ENCODE results near the gene MYO7A. TPM values are rescaled to one million over a fixed set of nuclear protein-coding genes. Genes with fewer than 3 reads are reported as not detected.

The MYO7A gene
- total RNA-seq, 4 donors from 2014 or later, result 13.4 to 29.9 (median 18.0) TPM

DNA sequence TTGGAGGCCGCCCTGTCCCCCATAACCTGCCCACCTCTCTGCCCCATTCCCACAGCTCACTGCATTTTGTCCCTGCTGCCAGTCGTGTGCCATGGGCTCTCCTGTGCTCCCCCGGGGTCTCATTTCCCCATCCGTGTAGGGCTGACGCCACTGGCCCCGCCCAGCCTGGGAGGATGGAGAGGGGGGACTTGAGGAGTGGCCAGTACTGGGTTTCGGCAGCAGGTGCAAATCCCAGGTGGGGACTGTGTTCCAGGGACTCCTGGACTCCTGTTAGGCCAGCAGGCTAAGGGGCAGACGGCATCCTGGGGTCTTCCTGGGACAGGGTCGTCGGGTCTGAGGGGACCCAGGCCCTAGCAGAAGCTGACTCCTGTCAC lies 1.2 kb upstream of the MYO7A start:
- TF ChIP-seq, protein P1, sequence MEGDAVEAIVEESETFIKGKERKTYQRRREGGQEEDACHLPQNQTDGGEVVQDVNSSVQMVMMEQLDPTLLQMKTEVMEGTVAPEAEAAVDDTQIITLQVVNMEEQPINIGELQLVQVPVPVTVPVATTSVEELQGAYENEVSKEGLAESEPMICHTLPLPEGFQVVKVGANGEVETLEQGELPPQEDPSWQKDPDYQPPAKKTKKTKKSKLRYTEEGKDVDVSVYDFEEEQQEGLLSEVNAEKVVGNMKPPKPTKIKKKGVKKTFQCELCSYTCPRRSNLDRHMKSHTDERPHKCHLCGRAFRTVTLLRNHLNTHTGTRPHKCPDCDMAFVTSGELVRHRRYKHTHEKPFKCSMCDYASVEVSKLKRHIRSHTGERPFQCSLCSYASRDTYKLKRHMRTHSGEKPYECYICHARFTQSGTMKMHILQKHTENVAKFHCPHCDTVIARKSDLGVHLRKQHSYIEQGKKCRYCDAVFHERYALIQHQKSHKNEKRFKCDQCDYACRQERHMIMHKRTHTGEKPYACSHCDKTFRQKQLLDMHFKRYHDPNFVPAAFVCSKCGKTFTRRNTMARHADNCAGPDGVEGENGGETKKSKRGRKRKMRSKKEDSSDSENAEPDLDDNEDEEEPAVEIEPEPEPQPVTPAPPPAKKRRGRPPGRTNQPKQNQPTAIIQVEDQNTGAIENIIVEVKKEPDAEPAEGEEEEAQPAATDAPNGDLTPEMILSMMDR (IDR thresholded peaks at IDR 0.05), result no peak
- DNase-seq (ENCODE audit: low spot score) (no peak), ATAC-seq (ENCODE audit: low FRiP score) (peak; percentile 6)

DNA sequence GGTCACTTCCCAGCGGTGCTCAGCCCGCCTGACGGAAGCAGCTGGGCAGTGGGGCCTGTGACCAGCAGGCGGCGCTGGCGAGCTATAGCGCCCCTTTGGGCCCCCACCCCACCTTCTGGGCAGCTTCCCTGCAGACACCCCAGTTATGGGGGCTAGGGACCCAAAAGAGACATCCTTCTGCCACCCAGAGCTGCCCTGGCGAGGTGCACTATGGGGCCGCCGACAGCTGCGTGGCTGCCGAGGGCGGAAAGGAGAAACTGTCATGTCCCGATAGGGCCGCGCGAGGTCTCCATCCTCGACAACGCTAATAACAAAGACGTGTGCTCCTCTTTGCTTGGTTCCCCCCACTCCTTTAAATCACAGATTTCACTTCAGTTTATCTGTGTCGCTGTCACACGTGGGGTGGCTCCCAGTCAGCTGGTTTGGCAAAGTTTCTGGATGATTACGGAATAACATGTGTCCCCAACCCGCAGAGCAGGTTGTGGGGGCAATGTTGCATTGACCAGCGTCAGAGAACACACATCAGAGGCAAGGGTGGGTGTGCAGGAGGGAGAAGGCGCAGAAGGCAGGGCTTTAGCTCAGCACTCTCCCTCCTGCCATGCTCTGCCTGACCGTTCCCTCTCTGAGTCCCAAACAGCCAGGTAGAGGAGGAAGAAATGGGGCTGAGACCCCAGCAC lies 673 bp upstream of the MYO7A start:
- TF ChIP-seq, protein P1 (IDR thresholded peaks at IDR 0.05), result peak in 2 of 3 donors; percentile 85 to 90
- ATAC-seq (ENCODE audit: low FRiP score), result peak; percentile 44
- no peak for DNase-seq (ENCODE audit: low spot score)

DNA sequence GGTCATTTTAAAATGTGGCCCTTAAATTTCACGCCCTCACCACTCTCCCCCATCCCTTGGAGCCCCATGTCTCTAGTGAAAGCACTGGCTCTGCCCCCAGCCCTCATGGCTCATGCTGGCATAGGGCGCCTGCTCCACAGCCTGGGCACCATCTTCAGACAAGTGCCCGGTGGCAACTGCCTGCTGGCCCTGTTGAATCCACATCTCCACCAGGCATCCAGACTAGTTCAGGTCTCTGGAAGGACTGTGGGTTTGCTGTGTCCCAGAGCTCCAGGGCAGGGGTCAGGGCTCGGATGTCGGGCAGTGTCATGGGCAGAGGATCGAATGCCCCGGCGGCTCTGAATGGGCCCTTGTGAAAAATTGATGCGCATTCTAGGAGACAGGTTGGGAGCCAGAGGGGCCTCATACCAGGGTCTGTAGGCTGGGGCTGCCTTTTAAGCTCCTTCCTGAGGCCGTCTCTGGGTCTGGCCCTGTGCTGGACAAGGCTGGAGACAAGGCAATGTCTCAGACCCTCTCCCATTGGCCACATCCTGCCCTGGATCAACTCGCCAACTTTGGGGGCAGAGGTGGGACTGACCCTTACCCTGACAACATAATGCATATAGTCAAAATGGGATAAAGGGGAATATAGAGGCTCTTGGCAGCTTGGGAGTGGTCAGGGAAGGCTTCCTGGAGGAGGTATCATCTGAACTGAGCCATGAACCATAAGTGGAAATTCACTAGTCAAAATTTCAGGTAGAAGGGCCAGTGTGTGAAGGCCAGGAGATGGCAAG lies 1.2 kb downstream of the MYO7A start:
- ATAC-seq (ENCODE audit: low FRiP score) (no peak), DNase-seq (ENCODE audit: low spot score) (no peak)
- TF ChIP-seq, protein P1 (IDR thresholded peaks at IDR 0.05), result no peak

DNA sequence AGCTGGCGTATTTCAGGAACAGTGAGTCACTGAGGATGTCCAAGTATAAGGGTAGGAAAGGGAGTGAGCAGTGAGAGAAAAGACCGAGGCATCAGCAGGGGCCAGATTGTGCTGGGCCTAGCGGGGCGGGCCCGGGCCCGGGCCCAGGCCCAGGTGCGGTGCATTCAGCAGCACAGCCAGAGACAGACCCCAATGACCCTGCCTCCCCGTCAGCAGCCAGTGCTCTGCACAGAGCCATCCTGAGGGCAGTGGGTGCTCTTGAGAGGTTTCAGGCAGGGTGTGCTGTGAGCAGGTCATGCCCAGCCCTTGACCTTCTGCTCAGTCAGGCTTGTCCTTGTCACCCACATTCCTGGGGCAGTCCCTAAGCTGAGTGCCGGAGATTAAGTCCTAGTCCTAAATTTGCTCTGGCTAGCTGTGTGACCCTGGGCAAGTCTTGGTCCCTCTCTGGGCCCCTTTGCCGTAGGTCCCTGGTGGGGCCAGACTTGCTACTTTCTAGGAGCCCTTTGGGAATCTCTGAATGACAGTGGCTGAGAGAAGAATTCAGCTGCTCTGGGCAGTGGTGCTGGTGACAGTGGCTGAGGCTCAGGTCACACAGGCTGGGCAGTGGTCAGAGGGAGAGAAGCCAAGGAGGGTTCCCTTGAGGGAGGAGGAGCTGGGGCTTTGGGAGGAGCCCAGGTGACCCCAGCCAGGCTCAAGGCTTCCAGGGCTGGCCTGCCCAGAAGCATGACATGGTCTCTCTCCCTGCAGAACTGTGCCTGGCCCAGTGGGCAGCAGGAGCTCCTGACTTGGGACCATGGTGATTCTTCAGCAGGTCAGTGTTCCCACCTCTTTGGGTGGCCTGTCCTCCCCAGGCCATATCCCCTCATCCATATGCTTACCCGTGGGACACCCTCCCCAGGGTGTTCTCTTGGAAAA lies 2.1 kb downstream of the MYO7A start:
- DNase-seq (ENCODE audit: low spot score) (no peak), ATAC-seq (ENCODE audit: low FRiP score) (no peak)
- TF ChIP-seq, protein P1 (IDR thresholded peaks at IDR 0.05), result no peak

GRCh38 chr11:77130763-77131513 lies 2.9 kb downstream of the MYO7A start:
- DNase-seq (ENCODE audit: low spot score) (no peak), ATAC-seq (ENCODE audit: low FRiP score) (no peak)
- TF ChIP-seq, protein P1 (IDR thresholded peaks at IDR 0.05), result no peak

DNA sequence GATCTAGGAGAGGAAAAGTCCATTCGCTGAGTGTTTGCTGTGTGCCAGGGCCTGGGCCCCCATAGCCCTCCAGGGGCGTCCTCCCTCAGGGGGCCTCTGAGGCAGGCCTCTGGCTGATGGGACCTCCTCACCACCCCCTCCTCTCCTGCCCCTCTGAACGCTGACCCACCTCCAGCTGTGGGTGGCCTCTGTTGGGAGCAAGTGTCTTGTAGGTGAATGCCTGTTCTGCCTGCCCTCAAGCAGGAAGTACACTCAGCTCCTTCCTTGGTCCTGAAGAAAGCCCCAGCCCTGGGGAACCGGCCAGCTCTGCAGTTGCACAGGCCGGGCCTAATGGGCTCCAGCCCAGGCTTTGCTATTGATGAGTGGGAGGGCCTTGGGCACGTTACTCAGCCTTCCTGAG lies 3.5 kb downstream of the MYO7A start:
- TF ChIP-seq, protein P1 (IDR thresholded peaks at IDR 0.05), result no peak
- no peak for DNase-seq (ENCODE audit: low spot score)
- no peak for ATAC-seq (ENCODE audit: low FRiP score)

Measured in omental fat pad (tissue), 4 donors.